Gastroesophageal sphincter (tissue), 4 donors: ENCODE measurements around the gene TJAP1. TPM values are rescaled to one million over a fixed set of nuclear protein-coding genes. Genes with fewer than 3 reads are reported as not detected.
"Not testable (repeated sequence)": the region's sequence is repeated elsewhere in the genome, so short reads cannot be mapped to it uniquely, and the experiment has no call there.

Source experiments
- ATAC-seq: fragments of 150-250 bp; one replicate; pipeline ENCODE4 v1.9.1; 2016; ENCODE audit warnings: mild to moderate bottlenecking, moderate library complexity
- H3K27ac ChIP-seq, 4 donors: fragments of 200-600 bp; sonication (generic) in 3 of 4; 1 replicate in 3 of 4; 2 replicates in 1 of 4; pipeline ENCODE4 v1.5.1; 2016 to 2019
- H3K27me3 ChIP-seq: fragments of 200-600 bp; sonication (generic); one replicate; pipeline ENCODE4 v1.5.1; 2019
- H3K36me3 ChIP-seq, 2 donors: fragments of 200-600 bp; sonication (generic); one replicate each; pipeline ENCODE4 v1.5.1; 2019; ENCODE audit warnings: control low read depth in 1 of 2
- H3K4me1 ChIP-seq, 3 donors: fragments of 200-600 bp; sonication (generic); 1 replicate in 2 of 3; 2 replicates in 1 of 3; pipeline ENCODE4 v1.5.1; 2016 to 2019; ENCODE audit warnings: control low read depth in 2 of 3
- H3K4me3 ChIP-seq, 2 donors: fragments of 200-600 bp; sonication (generic); one replicate each; pipeline ENCODE4 v1.5.1; 2019; ENCODE audit warnings: mild to moderate bottlenecking in 1 of 2, moderate library complexity in 1 of 2
- H3K9me3 ChIP-seq, 3 donors: fragments of 200-600 bp; sonication (generic); one replicate each; pipeline ENCODE4 v1.5.1; 2017 to 2019; ENCODE audit warnings: control low read depth in 2 of 3
- EP300 ChIP-seq: sonication (generic); formaldehyde crosslinking; IDR thresholded peaks from one replicate; pipeline ENCODE4 v1.6.1; 2017; ENCODE audit warnings: antibody characterized with exemption, mild to moderate bottlenecking
- POLR2A ChIP-seq, 2 donors: fragments of 450-650 bp; IDR thresholded peaks; one replicate each; pipeline ENCODE4 v1.6.1; 2017; ENCODE audit warnings: antibody characterized with exemption in 2 of 2, mild to moderate bottlenecking in 2 of 2, moderate library complexity in 1 of 2
- POLR2AphosphoS5 ChIP-seq: sonication (generic); formaldehyde crosslinking; IDR thresholded peaks from one replicate; pipeline ENCODE4 v1.6.1; 2017; ENCODE audit warnings: antibody characterized with exemption
- WGBS, 2 donors: methylation state at CpG; one replicate each; pipeline ENCODE4 v1.1.5; 2018; ENCODE audit warnings: low coverage in 1 of 2; 5-methylcytosine and 5-hydroxymethylcytosine counted together
- total RNA-seq, 4 donors: library from RNA; depleted of rRNA; stranded (reverse); fragments of >200 nt; gene quantifications; one replicate each; pipeline ENCODE4 v1.1.0, GENCODE V29; 2016
- TF ChIP-seq, protein P1 (sequence below), 4 experiments: fragments of 200-600 bp in 2 of 4; fragments of 450-650 bp in 2 of 4; sonication (generic) in 1 of 4; IDR thresholded peaks; one replicate each; pipeline ENCODE4 v1.5.1; 2017 to 2019; ENCODE audit warnings: antibody characterized with exemption in 4 of 4, mild to moderate bottlenecking in 2 of 4, moderate library complexity in 2 of 4

Gene TJAP1
- total RNA-seq, 4 donors from 2014 or later: 20.1 to 36.0 (median 27.8) TPM

DNA sequence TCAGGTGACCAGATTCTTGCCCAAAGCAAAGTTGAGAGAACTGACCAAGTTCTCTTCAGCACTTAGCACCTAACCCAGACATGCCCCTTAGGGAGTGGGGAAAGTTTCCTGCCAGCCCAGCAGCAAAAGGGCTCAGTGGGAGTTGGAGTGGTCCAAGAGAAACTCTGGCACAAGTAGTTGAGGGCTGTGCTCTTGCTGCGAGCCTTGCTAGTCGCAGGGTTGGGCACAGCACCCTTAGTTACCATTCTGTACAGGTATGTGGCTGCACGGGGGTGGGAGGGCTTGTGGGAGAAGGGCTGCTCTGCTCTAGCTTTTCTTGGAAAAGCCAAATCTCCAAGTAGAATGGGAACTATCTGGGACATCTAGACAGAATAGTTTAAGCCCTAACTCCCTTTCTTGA, 45.9 kb downstream of the TJAP1 start:
- Histone ChIP-seq H3K36me3 (peaks cover 0 to 94% of the 10 kb centered on the region in 2 donors), H3K9me3 (no peaks in the 10 kb centered on the region), H3K4me1 (peaks cover 0 to 9% (median 4%) of the 10 kb centered on the region in 3 donors), H3K4me3 (no peak overlapping the region), H3K27ac (no peak overlapping the region), H3K27me3 (no peaks in the 10 kb centered on the region)
- TF ChIP-seq POLR2AphosphoS5 (no peak), EP300 (no peak)
- no peak for ATAC-seq
- 86 to 87% methylated on average over 1 to 3 of the region's 3 CpGs for WGBS, 2 donors

DNA sequence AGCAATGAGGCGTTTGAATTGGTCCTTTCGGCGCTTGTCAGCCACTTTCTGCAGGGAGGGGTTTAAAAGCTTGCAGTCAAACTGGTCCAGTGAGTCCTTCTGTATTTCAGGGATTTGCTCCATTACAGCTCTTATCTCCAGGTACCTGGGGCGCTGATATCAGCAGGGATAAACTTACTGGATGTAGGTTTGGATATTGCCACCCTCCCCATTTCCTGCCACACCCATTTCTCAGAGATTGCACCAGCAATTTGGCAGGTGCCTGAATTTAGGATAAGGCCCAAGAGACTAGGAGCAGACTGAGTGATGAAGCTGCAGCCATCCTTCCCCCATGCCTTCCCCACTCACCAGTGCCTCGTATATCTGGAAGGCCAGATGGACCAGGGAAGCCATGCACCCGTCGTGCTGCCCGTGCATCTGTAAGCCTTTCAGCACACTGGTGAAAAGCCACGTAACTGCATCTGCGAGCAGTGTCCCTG, 47.2 kb downstream of the TJAP1 start:
- Histone ChIP-seq H3K4me1 (no peaks in the 10 kb centered on the region), H3K4me3 (no peak overlapping the region), H3K27ac (no peak overlapping the region), H3K9me3 (no peaks in the 10 kb centered on the region), H3K36me3 (peaks cover 0 to 100% of the 10 kb centered on the region in 2 donors), H3K27me3 (no peaks in the 10 kb centered on the region)
- WGBS, 2 donors: 76 to 100% methylated on average over 3 to 6 of the region's 10 CpGs
- no peak for ATAC-seq
- TF ChIP-seq POLR2A (IDR thresholded peaks at IDR 0.05) (no peak), EP300 (no peak), POLR2AphosphoS5 (no peak)
- TF ChIP-seq, protein P1, sequence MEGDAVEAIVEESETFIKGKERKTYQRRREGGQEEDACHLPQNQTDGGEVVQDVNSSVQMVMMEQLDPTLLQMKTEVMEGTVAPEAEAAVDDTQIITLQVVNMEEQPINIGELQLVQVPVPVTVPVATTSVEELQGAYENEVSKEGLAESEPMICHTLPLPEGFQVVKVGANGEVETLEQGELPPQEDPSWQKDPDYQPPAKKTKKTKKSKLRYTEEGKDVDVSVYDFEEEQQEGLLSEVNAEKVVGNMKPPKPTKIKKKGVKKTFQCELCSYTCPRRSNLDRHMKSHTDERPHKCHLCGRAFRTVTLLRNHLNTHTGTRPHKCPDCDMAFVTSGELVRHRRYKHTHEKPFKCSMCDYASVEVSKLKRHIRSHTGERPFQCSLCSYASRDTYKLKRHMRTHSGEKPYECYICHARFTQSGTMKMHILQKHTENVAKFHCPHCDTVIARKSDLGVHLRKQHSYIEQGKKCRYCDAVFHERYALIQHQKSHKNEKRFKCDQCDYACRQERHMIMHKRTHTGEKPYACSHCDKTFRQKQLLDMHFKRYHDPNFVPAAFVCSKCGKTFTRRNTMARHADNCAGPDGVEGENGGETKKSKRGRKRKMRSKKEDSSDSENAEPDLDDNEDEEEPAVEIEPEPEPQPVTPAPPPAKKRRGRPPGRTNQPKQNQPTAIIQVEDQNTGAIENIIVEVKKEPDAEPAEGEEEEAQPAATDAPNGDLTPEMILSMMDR (IDR thresholded peaks at IDR 0.05): no peak

DNA sequence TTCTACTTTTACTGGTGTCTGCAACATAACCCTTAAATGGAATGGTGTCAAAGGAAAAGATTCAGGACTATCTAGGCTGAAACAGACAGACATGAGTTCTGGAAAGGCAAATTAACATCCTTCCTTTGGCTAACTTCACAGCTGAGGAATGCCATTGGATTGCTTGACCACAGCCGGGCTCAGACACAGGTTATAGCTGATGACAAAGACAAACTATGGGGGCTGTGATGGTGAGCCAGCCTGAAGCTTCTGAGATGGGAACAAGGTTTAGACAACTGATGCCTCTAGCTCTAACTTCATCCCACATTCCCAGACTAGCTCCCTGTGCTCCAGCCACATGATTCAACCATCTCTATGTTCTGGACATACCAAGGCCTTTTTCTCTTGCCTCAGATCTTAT, 54.8 kb downstream of the TJAP1 start:
- Histone ChIP-seq H3K9me3 (no peaks in the 10 kb centered on the region), H3K27me3 (no peaks in the 10 kb centered on the region), H3K27ac (no peak overlapping the region), H3K4me3 (no peak overlapping the region), H3K4me1 (no peaks in the 10 kb centered on the region), H3K36me3 (peaks cover 0 to 94% of the 10 kb centered on the region in 2 donors)
- no peak for ATAC-seq
- 83 to 100% methylated on average over 1 of the region's 1 CpG for WGBS, 2 donors
- no peak for TF ChIP-seq EP300
- no peak for TF ChIP-seq POLR2A (IDR thresholded peaks at IDR 0.05)
- TF ChIP-seq, protein P1 (IDR thresholded peaks at IDR 0.05): no peak
- no peak for TF ChIP-seq POLR2AphosphoS5

DNA sequence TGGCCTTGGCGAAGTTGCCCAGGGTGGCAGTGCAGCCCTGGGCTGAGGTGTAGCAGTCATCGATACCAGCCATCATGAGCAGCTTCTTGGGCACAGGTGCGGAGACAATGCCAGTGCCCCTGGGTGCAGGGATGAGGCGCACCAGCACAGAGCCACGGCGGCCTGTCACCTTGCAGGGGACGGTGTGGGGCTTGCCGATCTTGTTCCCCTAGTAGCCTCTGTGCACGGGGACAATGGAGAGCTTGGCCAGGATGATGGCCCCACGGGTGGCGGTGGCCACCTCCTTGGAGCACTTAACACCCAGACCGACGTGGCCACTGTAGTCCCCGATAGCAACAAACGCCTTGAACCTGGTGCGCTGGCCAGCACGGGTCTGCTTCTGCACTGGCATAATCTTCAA, 61.6 kb downstream of the TJAP1 start:
- not testable (repeated sequence) for H3K4me1 ChIP-seq, ATAC-seq, H3K27me3 ChIP-seq, H3K27ac ChIP-seq, H3K9me3 ChIP-seq, H3K4me3 ChIP-seq
- WGBS, 2 donors: no CpG with 5 or more reads among the region's 17 CpGs
- peaks cover 0 to 91% of the 10 kb centered on the region in 2 donors for H3K36me3 ChIP-seq

DNA sequence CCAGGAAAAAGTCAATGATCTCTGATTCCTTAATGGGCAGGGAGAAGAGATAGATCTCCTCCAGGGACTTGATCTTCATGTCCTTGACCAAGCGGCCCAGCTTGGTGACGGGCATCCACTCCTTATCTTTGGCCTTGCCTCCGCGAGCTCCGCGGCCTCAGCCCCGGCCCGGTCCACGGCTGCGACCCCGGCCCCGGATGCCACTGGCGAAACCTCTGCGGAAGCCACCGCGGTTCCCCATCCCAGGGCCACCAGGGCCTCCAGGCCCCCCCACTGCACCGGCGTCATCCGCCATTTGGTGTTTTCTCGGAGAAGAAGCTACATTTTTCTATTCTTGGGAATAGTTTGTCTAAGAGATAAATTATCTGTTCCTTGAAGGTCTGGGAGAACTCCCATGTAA, 62.0 kb downstream of the TJAP1 start:
- H3K9me3 ChIP-seq, H3K4me1 ChIP-seq, H3K4me3 ChIP-seq, ATAC-seq, H3K27me3 ChIP-seq, H3K27ac ChIP-seq: not testable (repeated sequence)
- peaks cover 0 to 92% of the 10 kb centered on the region in 2 donors for H3K36me3 ChIP-seq
- 100% methylated on average over 12 of the region's 20 CpGs; no CpG with 5 or more reads in 1 of the 2 donors for WGBS, 2 donors

DNA sequence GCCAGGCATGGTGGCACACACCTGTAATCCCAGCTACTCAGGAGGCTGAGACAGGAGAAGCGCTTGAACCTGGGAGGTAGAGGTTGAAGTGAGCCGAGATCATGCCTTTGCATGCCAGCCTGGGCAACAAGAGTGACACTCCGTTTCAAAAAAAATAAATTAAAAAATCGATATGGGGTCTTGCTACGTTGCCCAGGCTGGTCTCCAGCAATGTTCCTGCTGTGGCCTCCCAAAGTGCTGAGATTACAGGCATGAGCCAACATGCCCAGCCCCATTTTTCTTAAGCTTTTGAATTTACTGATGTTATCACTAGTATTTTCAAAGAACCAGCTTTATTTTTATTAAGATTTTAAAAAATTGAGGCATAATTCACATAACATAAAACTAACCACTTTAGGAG, 63.1 kb downstream of the TJAP1 start:
- Histone ChIP-seq H3K27me3 (no peaks in the 10 kb centered on the region), H3K9me3 (no peaks in the 10 kb centered on the region), H3K4me3 (no peak overlapping the region), H3K27ac (no peak overlapping the region), H3K4me1 (no peaks in the 10 kb centered on the region), H3K36me3 (peaks cover 0 to 95% of the 10 kb centered on the region in 2 donors)
- ATAC-seq: no peak
- TF ChIP-seq POLR2AphosphoS5 (no peak), POLR2A (IDR thresholded peaks at IDR 0.05) (no peak), EP300 (no peak)
- TF ChIP-seq, protein P1 (IDR thresholded peaks at IDR 0.05): no peak
- 87 to 100% methylated on average over 5 of the region's 5 CpGs for WGBS, 2 donors
